IPS-NIHi11 (cell line): ENCODE measurements around the gene YPEL4.
A peak's percentile ranks its signal among the peaks of the same experiment; 100 is the strongest.
"Not testable (repeated sequence)": the region's sequence is repeated elsewhere in the genome, so short reads cannot be mapped to it uniquely, and the experiment has no call there.

ENCODE experiments used
- DNase-seq: peaks from one replicate; pipeline ENCODE4 v3.0.0; 2012; ENCODE audit warnings: mixed read lengths, low spot score

YPEL4 gene

GRCh38 chr11:57649826-57650738 is at the start of gene YPEL4:
Gene YPEL4, minus strand, starts transcription at chr11:57649912. Its CDS starts 2,805 bp downstream, at chr11:57647107.
- peak; percentile 50 for DNase-seq

GRCh38 chr11:57698843-57699365 is 49.2 kb upstream of the YPEL4 start:
- DNase-seq = no peak

GRCh38 chr11:57690474-57690873 is 40.8 kb upstream of the YPEL4 start:
- DNase-seq = not testable (repeated sequence)

GRCh38 chr11:57681168-57681567 is 31.5 kb upstream of the YPEL4 start:
- no peak for DNase-seq

- no peak for DNase-seq
These were observed 30.8 kb upstream of the YPEL4 start for GRCh38 chr11:57680552-57680874.

- no peak for DNase-seq
These were observed 29.7 kb upstream of the YPEL4 start for GRCh38 chr11:57679396-57679795.

GRCh38 chr11:57675176-57675941 is 25.6 kb upstream of the YPEL4 start:
- no peak for DNase-seq

GRCh38 chr11:57674251-57674650 is 24.5 kb upstream of the YPEL4 start:
- DNase-seq = no peak

GRCh38 chr11:57668434-57668782 is 18.7 kb upstream of the YPEL4 start:
- no peak for DNase-seq

GRCh38 chr11:57667736-57668433 is 18.2 kb upstream of the YPEL4 start, which contains the start of gene ZDHHC5:
Gene ZDHHC5, plus strand, starts transcription at chr11:57668114. Its CDS starts 4,977 bp downstream, at chr11:57673091.
- peak; percentile 95 for DNase-seq

- DNase-seq = peak; percentile 90
These were observed 17.5 kb upstream of the YPEL4 start for GRCh38 chr11:57667117-57667735.

GRCh38 chr11:57663975-57664374 is 14.3 kb upstream of the YPEL4 start:
- no peak for DNase-seq

- no peak for DNase-seq
These were observed 13.2 kb upstream of the YPEL4 start for GRCh38 chr11:57662893-57663292.

GRCh38 chr11:57659669-57660068 is 10.0 kb upstream of the YPEL4 start:
- DNase-seq = no peak

- DNase-seq = no peak
These were observed 8.3 kb upstream of the YPEL4 start for GRCh38 chr11:57658023-57658361.

- peak; percentile 90 for DNase-seq
These were observed 7.7 kb upstream of the YPEL4 start, which contains the start of gene CLP1 for GRCh38 chr11:57657194-57658022. Gene CLP1, plus strand, starts transcription at chr11:57657762. Its CDS starts 1,715 bp downstream, at chr11:57659477.

- DNase-seq = no peak
These were observed 7.1 kb upstream of the YPEL4 start for GRCh38 chr11:57656885-57657193.

- DNase-seq = no peak
These were observed 3.5 kb upstream of the YPEL4 start for GRCh38 chr11:57653163-57653562.

GRCh38 chr11:57652662-57653061 is 3.0 kb upstream of the YPEL4 start:
- DNase-seq = no peak

GRCh38 chr11:57652230-57652629 is 2.5 kb upstream of the YPEL4 start:
- not testable (repeated sequence) for DNase-seq

- DNase-seq = no peak
These were observed 1.7 kb upstream of the YPEL4 start for GRCh38 chr11:57651408-57651807.
